SK-N-SH (cell line): ENCODE data around the gene DPP4. TPM values are rescaled to one million over a fixed set of nuclear protein-coding genes. Genes with fewer than 3 reads are reported as not detected.

Experiments
- CTCF ChIA-PET: fragments of 300-600, 350-600 bp; formaldehyde crosslinking; extraction: SDS; loops from one replicate; lab custom pipeline; 2021; lab: Yijun Ruan, JAX
- POLR2A ChIA-PET: fragments of 350-600 bp; sonication (Branson Sonifier 250); formaldehyde crosslinking; extraction: SDS; loops from one replicate; lab custom pipeline; 2020; ENCODE audit warnings: antibody characterized with exemption, inconsistent platforms; lab: Yijun Ruan, JAX
- DNase-seq: peaks from one replicate; pipeline ENCODE4 v3.0.0; 2012
- H2AFZ ChIP-seq: fragments of 200-600 bp; sonication (generic); 2 replicates; pipeline ENCODE4 v1.8.1; 2016; ENCODE audit warnings: antibody characterized with exemption, mild to moderate bottlenecking, low read depth
- H3F3A ChIP-seq: fragments of 200-600 bp; sonication (generic); replicated peaks from 2 replicates; pipeline ENCODE3; 2016; ENCODE audit warnings: antibody characterized with exemption, mild to moderate bottlenecking; ENCODE audit not compliant: insufficient read depth
- H3K27ac ChIP-seq, 2 experiments: fragments of 200-500 bp in 1 of 2; fragments of 200-600 bp in 1 of 2; sonication (Bioruptor generic) in 1 of 2; sonication (generic), shearing (Covaris generic) in 1 of 2; 2 replicates each; pipeline versions ENCODE4 v1.5.1 to v1.6.1; 2014 to 2016; ENCODE audit warnings: low read depth in 2 of 2, inconsistent platforms in 1 of 2, low read length in 1 of 2, mild to moderate bottlenecking in 1 of 2, mixed read lengths in 1 of 2
- H3K27me3 ChIP-seq: fragments of 200-600 bp; sonication (generic), shearing (Covaris generic); 2 replicates; pipeline ENCODE4 v1.6.1; 2016; ENCODE audit warnings: mixed run types; ENCODE audit not compliant: insufficient read depth
- H3K36me3 ChIP-seq, 2 experiments: fragments of 200-500 bp in 1 of 2; fragments of 200-600 bp in 1 of 2; sonication (Bioruptor generic) in 1 of 2; sonication (generic) in 1 of 2; replicated peaks in 1 of 2; 2 replicates each; pipeline versions ENCODE3 to v1.5.1; 2014 to 2016; ENCODE audit warnings: low read length in 1 of 2, mild to moderate bottlenecking in 1 of 2; ENCODE audit not compliant: insufficient read depth in 2 of 2, control insufficient read depth in 1 of 2
- H3K4me1 ChIP-seq, 2 experiments: fragments of 200-500 bp in 1 of 2; fragments of 200-600 bp in 1 of 2; sonication (Bioruptor generic) in 1 of 2; sonication (generic), shearing (Covaris generic) in 1 of 2; 2 replicates each; pipeline versions ENCODE4 v1.5.1 to v1.6.1; 2014 to 2016; ENCODE audit warnings: low read depth in 1 of 2, low read length in 1 of 2, mixed run types in 1 of 2; ENCODE audit not compliant: insufficient read depth in 2 of 2, control insufficient read depth in 1 of 2
- H3K4me2 ChIP-seq: fragments of 200-600 bp; sonication (generic), shearing (Covaris generic); 2 replicates; pipeline ENCODE4 v1.6.1; 2017; ENCODE audit warnings: mixed run types
- H3K4me3 ChIP-seq, 2 experiments: fragments of 200-500 bp in 1 of 2; fragments of 200-600 bp in 1 of 2; sonication (Bioruptor generic) in 1 of 2; sonication (generic), shearing (Covaris generic) in 1 of 2; 2 replicates each; pipeline versions ENCODE4 v1.5.1 to v1.8.1; 2014 to 2016; ENCODE audit warnings: low read depth in 2 of 2, inconsistent platforms in 1 of 2, low read length in 1 of 2, mild to moderate bottlenecking in 1 of 2, mixed read lengths in 1 of 2, moderate library complexity in 1 of 2
- H3K79me2 ChIP-seq: fragments of 200-600 bp; sonication (generic); 2 replicates; pipeline ENCODE4 v1.8.1; 2017; ENCODE audit warnings: mild to moderate bottlenecking; ENCODE audit not compliant: insufficient read depth
- H3K9ac ChIP-seq: fragments of 200-600 bp; sonication (generic); 2 replicates; pipeline ENCODE4 v1.6.1; 2017; ENCODE audit warnings: mixed run types
- H3K9me2 ChIP-seq: fragments of 200-600 bp; sonication (generic); 2 replicates; pipeline ENCODE4 v1.6.1; 2017; ENCODE audit warnings: mixed run types
- H3K9me3 ChIP-seq: fragments of 200-600 bp; sonication (generic); 2 replicates; pipeline ENCODE4 v1.6.1; 2017; ENCODE audit warnings: mixed run types, mild to moderate bottlenecking, moderate library complexity
- H4K20me1 ChIP-seq: fragments of 200-600 bp; sonication (generic); 2 replicates; pipeline ENCODE4 v1.6.1; 2017; ENCODE audit warnings: mild to moderate bottlenecking, mixed run types; ENCODE audit not compliant: insufficient read depth
- CTCF ChIP-seq: fragments of 200-600 bp; sonication (generic); IDR thresholded peaks from 2 replicates; pipeline ENCODE4 v1.6.1; 2017; ENCODE audit warnings: antibody characterized with exemption, mild to moderate bottlenecking, moderate library complexity
- EP300 ChIP-seq, 2 experiments: IDR thresholded peaks; 2 replicates each; pipeline versions ENCODE4 v1.4.0 to v1.6.1; 2012; ENCODE audit warnings: borderline replicate concordance in 1 of 2, low read depth in 1 of 2, low read length in 1 of 2
- FOSL2 ChIP-seq: IDR thresholded peaks from 2 replicates; pipeline ENCODE4 v1.4.0; 2012; ENCODE audit warnings: low read depth, mild to moderate bottlenecking, moderate library complexity, borderline replicate concordance
- FOXJ3 ChIP-seq: sonication (generic); formaldehyde crosslinking; IDR thresholded peaks from 2 replicates; pipeline ENCODE4 v1.5.1; 2020; ENCODE audit warnings: mild to moderate bottlenecking, missing genetic modification reagents
- FOXM1 ChIP-seq: IDR thresholded peaks from 2 replicates; pipeline ENCODE4 v1.4.0; 2012; ENCODE audit warnings: low read depth, mild to moderate bottlenecking
- GABPA ChIP-seq: IDR thresholded peaks from 2 replicates; pipeline ENCODE4 v1.4.0; 2012; ENCODE audit warnings: low read depth, mild to moderate bottlenecking
- IRF3 ChIP-seq: fragments of 150-350 bp; IDR thresholded peaks from 2 replicates; pipeline ENCODE4 v1.6.1; 2016; ENCODE audit warnings: mild to moderate bottlenecking, low read depth, low read length
- JUND ChIP-seq: IDR thresholded peaks from 2 replicates; pipeline ENCODE4 v1.4.0; 2012
- NFIC ChIP-seq: IDR thresholded peaks from 2 replicates; pipeline ENCODE4 v1.4.0; 2012; ENCODE audit warnings: borderline replicate concordance
- RAD21 ChIP-seq: IDR thresholded peaks from 2 replicates; pipeline ENCODE4 v1.6.1; 2012; ENCODE audit warnings: mild to moderate bottlenecking, low read length
- REST ChIP-seq: IDR thresholded peaks from 2 replicates; pipeline ENCODE4 v1.6.1; 2012; ENCODE audit warnings: mild to moderate bottlenecking, low read depth, low read length, moderate library complexity
- RFX5 ChIP-seq: IDR thresholded peaks from 2 replicates; pipeline ENCODE4 v1.6.1; 2012; ENCODE audit warnings: mild to moderate bottlenecking, improper control_type of control experiment, low read length
- SIN3A ChIP-seq: IDR thresholded peaks from 2 replicates; pipeline ENCODE4 v1.6.1; 2012; ENCODE audit warnings: low read depth, mild to moderate bottlenecking, low read length, moderate library complexity, borderline replicate concordance
- SMC3 ChIP-seq: IDR thresholded peaks from 2 replicates; pipeline ENCODE4 v1.6.1; 2012; ENCODE audit warnings: low read depth, low read length, improper control_type of control experiment
- TEAD4 ChIP-seq: IDR thresholded peaks from 2 replicates; pipeline ENCODE4 v1.4.0; 2012; ENCODE audit warnings: mild to moderate bottlenecking, borderline replicate concordance; ENCODE audit not compliant: insufficient read depth
- USF1 ChIP-seq: IDR thresholded peaks from 2 replicates; pipeline ENCODE4 v1.4.0; 2012; ENCODE audit warnings: low read depth, borderline replicate concordance
- USF2 ChIP-seq: fragments of 150-350 bp; IDR thresholded peaks from 2 replicates; pipeline ENCODE4 v1.6.1; 2017; ENCODE audit warnings: antibody characterized with exemption, low read length, low read depth, borderline replicate concordance
- WGBS: methylation state at CpG from one replicate; pipeline ENCODE4 v1.1.6; 2017; ENCODE audit warnings: low lambda C conversion rate; 5-methylcytosine and 5-hydroxymethylcytosine counted together
- polyA plus RNA-seq, 3 experiments: library from polyadenylated mRNA; depleted of rRNA; stranded (reverse); fragments of >200 nt; gene quantifications; 2 replicates each; pipeline ENCODE4 v1.2.3, GENCODE V29; 2012

The DPP4 gene
- polyA plus RNA-seq, 1 of the 3 experiments (the other 2 are of a cell fraction): 5.0 TPM

- H3K79me2 ChIP-seq: no peaks in the 10 kb centered on the region
- H3K9me3 ChIP-seq: no peaks in the 10 kb centered on the region
- peak overlapping the region; percentile 24; the same call in 1 of the 2 replicates for H2AFZ ChIP-seq
- H4K20me1 ChIP-seq: no peaks in the 10 kb centered on the region
- no peak for TF ChIP-seq EP300 (IDR thresholded peaks at IDR 0.05; ENCODE audit: borderline replicate concordance in 1 of 2, low read depth in 1 of 2, low read length in 1 of 2)
- no peak for TF ChIP-seq FOSL2
- TF ChIP-seq GABPA: no peak
- no peak for TF ChIP-seq RFX5
- TF ChIP-seq IRF3: no peak
- TF ChIP-seq FOXM1: no peak
- no peak for TF ChIP-seq NFIC
- no peak for TF ChIP-seq CTCF
- no peak for TF ChIP-seq FOXJ3
- TF ChIP-seq SIN3A: no peak
- no peak for TF ChIP-seq USF2
- no peak for TF ChIP-seq TEAD4
- no peak for TF ChIP-seq SMC3
- H3K4me1 ChIP-seq: no peaks in the 10 kb centered on the region; a peak in 1 of 4 replicates
- H3F3A ChIP-seq: no peaks in the 10 kb centered on the region
- H3K27me3 ChIP-seq: no peaks in the 10 kb centered on the region
- H3K36me3 ChIP-seq: no peaks in the 10 kb centered on the region
- no peak for DNase-seq
- no peak overlapping the region for H3K4me2 ChIP-seq
- no peak overlapping the region for H3K27ac ChIP-seq
- WGBS: 70% methylated on average over 1 of the region's 1 CpG
- ChIA-PET POLR2A (no interaction called here), CTCF (interaction anchor here (1.3 to 1.4 kb wide), 2 partner anchors 18 to 21 kb away, joined by 3 read pairs; no protein-coding TSS in a partner anchor)
- H3K4me3 ChIP-seq: no peak overlapping the region
- H3K9me2 ChIP-seq: no peaks in the 10 kb centered on the region
- no peak overlapping the region for H3K9ac ChIP-seq
Observed at GRCh38 chr2:162106746-162107145, 32.7 kb upstream of the DPP4 start.

GRCh38 chr2:162106146-162106551 is 32.1 kb upstream of the DPP4 start:
- ChIA-PET CTCF (interaction anchor here (1.0 to 1.4 kb wide), 2 partner anchors 22 to 98 kb away, joined by 3 read pairs; no protein-coding TSS in a partner anchor), POLR2A (no interaction called here)
- 63% methylated on average over 3 of the region's 3 CpGs for WGBS
- H4K20me1 ChIP-seq: no peaks in the 10 kb centered on the region
- no peaks in the 10 kb centered on the region for H3K79me2 ChIP-seq
- H2AFZ ChIP-seq: peak overlapping the region; percentile 24; the same call in 1 of the 2 replicates
- no peaks in the 10 kb centered on the region for H3F3A ChIP-seq
- no peaks in the 10 kb centered on the region; a peak in 1 of 4 replicates for H3K4me1 ChIP-seq
- H3K9me3 ChIP-seq: no peaks in the 10 kb centered on the region
- DNase-seq: no peak
- H3K4me3 ChIP-seq: no peak overlapping the region
- no peak overlapping the region for H3K9ac ChIP-seq
- H3K27me3 ChIP-seq: no peaks in the 10 kb centered on the region
- no peak overlapping the region for H3K4me2 ChIP-seq
- H3K27ac ChIP-seq: no peak overlapping the region
- no peaks in the 10 kb centered on the region for H3K9me2 ChIP-seq
- H3K36me3 ChIP-seq: no peaks in the 10 kb centered on the region
- no peak for TF ChIP-seq USF1
- TF ChIP-seq JUND: no peak
- no peak for TF ChIP-seq RAD21
- no peak for TF ChIP-seq REST
- TF ChIP-seq FOXM1: no peak
- TF ChIP-seq USF2: no peak
